Sciatic nerve (tissue), 2 donors: Measurements from ENCODE around the gene LY6G6C. TPM values are rescaled to one million over a fixed set of nuclear protein-coding genes. Genes with fewer than 3 reads are reported as not detected.

Source experiments
- ATAC-seq: fragments of 200-7000 bp; cut with Tn5 transposase; one replicate; pipeline ENCODE4 v1.9.1; 2020; ENCODE audit warnings: mild to moderate bottlenecking, moderate library complexity
- DNase-seq: peaks from one replicate; pipeline ENCODE4 v3.0.0-alpha.2; 2020; ENCODE audit warnings: low spot score
- intact Hi-C: fragments of 100-400 bp; cut with DNase I; formaldehyde crosslinking; loops from one replicate; pipeline ENCODE4 v1.14.2; 2022
- total RNA-seq: library from RNA; stranded (reverse); fragmentation: NEBNext Ultra II Directional; extraction: Animal tissue kit (Norgen Biotek cat#: 25700); gene quantifications from one replicate; pipeline ENCODE4 v1.2.1, GENCODE V29; 2021
- donor health status: DM: no; HTN: no; CAD: no.
- donor health status: DM: no; HTN: no; CAD: no.

Gene LY6G6C
- total RNA-seq, 1 donor from 2014 or later: 0.71 TPM

DNA sequence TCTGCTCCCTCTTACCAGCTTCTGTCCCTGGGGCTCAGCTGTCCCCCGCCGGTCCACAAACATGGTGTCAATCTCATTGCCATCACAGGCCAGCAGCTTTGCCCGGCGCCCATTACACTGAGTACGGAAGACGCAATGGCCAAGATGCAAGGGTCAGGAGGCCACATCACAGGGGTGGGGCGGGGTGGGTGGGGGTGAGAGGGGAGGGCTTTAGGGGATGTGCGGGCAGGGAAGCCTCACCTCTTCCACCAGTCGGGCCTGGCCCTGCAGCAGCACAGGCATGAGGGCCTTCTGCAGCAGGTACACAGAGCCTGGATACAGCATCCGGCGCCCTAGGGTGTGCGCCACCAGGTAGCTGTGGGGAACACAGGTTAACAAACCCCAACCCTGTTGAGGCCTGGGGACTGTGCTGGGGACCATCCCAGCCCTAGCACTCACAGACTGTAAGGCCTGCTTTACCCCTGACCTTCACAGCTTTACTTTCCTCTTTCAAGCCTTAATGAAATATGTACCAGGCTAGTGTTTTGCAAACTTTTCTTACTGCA lies 29.9 kb downstream of the LY6G6C start:
- intact Hi-C loops: no loop called here
- DNase-seq: no peak

DNA sequence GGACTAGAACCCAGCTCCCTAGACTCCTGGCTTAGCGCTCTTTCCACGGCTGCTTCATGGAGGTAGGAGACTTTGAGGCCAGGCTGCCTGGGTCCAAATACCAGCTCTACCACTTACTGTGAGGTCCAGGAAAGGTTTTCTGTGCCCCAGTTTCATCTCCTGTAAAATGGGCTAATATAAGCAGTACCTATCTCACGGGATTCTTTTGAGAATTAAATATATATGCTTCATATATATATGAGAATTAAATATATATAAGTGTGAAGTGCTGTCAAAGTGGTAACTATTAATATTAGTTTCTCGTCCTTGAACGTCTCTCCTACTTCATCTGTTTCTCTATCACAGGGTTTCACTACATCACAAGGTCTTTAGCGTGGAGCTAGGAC lies 30.5 kb downstream of the LY6G6C start:
- DNase-seq (no peak), ATAC-seq (no peak)
- intact Hi-C loops: no loop called here

More for the DNA sequence above, 29.9 kb downstream of the LY6G6C start:
- no peak for ATAC-seq

DNA sequence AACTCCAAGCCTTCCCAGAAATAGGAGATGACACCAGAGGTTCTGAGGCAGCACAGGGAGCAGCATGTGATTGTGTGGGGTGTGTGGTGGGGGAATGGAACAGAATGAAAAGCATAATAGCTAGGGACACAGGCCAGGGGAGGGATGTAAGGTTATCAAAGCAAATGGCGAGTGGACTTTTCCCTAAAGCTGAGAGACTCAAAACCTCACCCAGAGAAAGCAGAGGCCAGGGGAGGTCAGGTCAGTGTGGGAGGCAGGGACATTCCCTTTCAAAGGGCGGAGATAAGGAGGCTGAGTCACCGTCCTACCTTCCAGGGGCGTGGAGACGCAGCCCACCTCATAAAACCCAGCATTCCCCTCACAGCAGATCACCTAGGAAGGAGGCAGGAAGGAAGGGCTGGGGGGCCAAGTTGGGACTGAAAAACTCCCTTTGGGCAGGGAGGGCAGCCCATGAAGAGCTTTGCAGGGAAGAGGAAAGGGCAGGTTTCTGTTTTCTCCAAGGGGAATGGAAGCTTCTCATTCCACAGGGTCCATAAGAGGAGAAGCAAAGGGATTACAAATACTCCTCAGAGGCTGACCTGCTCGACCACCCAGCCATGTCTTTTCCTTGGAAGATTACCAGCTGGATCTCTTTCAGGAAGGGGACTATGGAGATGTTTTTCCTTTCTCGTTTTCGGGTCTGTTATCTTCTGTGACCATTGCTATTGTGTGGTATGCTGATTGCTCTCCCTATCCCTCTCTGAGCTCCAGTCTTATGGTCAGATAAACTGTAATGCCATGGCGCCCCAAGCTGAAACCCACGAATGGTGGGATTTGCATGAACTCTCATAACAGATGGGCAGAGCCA lies 31.1 kb downstream of the LY6G6C start:
- DNase-seq (no peak), ATAC-seq (no peak)
- intact Hi-C loops: no loop called here

DNA sequence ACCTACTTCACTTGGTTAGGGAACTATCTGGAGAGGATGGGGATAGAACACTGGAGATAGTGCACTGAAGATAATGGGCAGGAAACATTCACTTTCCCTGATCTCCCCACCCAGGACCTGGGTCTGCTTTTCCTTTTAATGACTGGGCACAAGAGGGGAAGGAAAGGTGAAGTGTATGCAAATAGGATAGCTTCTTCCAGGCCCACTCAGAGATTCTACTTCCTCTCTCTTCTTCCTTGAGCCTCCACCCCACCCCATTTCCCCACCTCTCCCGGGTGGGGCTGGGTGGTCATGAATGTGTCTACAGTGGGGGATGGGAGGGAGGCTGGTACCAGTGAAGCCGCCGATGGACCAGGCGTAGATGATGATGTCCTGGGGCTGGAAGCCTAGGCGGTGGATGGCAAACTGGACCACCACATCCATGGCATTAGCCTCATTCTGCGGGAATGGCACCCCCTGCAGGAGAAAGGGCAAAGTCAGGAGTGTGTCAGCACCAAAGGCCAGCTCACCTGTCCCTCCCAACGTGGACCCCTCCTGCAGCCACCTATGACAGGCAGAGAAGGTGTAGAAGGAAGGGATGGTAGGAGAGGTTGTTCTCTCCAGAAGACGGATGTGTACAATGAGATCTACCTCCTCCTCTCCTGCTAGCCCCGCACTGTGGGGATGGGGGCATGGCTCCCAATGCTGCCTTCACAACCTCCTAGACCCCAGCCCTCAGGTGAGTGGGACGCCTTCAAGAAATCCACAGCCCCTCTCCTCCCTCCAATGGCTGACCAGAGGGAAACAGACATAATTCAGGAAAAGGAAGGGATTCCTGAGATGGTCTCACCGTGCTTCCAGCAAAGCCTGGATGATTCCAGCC lies 32.1 kb downstream of the LY6G6C start:
- intact Hi-C loops: loop anchor here (10.0 kb wide), 1 partner anchor 145 kb away; no protein-coding TSS in a partner anchor
- no peak for DNase-seq
- no peak for ATAC-seq

- DNase-seq (no peak), ATAC-seq (no peak)
- intact Hi-C loops: loop anchor here (10.0 kb wide), 1 partner anchor 147 kb away; no protein-coding TSS in a partner anchor
Measured at GRCh38 chr6:31687860-31688693, 33.5 kb downstream of the LY6G6C start.

DNA sequence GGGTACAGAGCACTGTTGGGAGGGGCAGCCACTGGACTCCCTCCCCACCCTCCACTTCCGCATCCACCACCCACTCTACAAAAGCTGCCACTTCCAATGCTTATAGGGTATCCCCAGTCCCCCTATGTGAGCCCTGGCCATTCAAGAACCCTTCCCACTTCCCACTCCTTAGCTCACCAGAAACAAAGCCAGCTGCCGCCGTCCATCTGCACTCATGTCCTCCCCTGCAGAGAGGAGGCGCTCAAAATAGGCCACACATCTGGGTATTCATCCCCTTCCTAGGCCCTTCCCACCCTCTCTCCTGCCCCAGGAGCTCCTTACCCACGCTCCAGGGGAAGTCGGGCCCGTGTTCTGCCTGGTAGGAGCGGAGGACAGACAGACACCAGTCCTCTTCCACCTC lies 34.2 kb downstream of the LY6G6C start:
- no peak for DNase-seq
- intact Hi-C loops: loop anchor here (10.0 kb wide), 1 partner anchor 147 kb away; no protein-coding TSS in a partner anchor
- no peak for ATAC-seq

DNA sequence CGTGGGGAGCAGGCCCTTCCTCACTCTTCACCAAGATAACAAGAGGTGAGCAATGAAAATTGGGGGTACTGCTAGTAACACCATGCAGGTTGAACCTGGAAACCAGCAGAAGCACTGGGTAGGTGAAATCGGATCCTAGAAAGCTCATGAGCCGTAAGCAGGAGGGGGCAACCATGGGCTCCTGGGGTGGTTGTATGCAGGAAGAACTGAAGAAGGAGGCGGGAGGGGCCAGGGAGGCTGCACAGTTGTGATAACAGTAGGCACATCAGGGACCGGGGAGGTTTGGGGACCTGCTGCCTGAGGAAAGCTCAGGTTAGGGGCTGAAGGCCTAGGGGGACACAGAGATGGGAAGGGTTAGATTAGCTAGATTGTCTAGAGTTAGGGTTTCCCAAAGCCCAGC lies 35.1 kb downstream of the LY6G6C start:
- DNase-seq (no peak), ATAC-seq (no peak)
- intact Hi-C loops: loop anchor here (10.0 kb wide), 1 partner anchor 148 kb away; no protein-coding TSS in a partner anchor

DNA sequence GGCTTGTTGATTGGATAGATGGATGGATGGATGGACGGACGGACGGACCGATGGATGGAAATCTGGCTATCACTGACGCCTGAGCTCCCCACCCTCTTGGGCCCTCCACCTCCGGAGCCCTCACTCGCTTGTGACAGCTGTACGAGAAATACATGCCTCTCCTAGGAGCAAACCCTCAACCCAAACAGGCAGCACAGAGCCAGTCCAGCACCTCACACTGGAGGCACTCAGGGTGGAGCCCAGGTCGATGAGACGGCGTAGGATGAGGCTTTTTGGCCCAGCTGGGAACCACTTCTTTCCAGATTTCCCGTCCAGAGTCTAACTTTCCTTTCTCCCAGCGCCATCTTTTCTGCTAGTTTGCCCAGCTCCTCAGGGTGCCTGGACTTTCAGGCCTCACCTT lies 38.0 kb downstream of the LY6G6C start:
- intact Hi-C loops: loop anchor here (10.0 kb wide), 1 partner anchor 151 kb away; no protein-coding TSS in a partner anchor
- ATAC-seq (peak; percentile 18), DNase-seq (no peak)

- DNase-seq (no peak), ATAC-seq (peak; percentile 48)
- intact Hi-C loops: loop anchor here (10.0 kb wide), 1 partner anchor 154 kb away; no protein-coding TSS in a partner anchor
Measured at GRCh38 chr6:31681135-31681671, 40.3 kb downstream of the LY6G6C start.

- intact Hi-C loops: loop anchor here (10.0 kb wide), 1 partner anchor 154 kb away; no protein-coding TSS in a partner anchor
- peak; percentile 84 for ATAC-seq
- DNase-seq: peak; percentile 90
Measured at GRCh38 chr6:31680226-31681134, 41.1 kb downstream of the LY6G6C start, which contains the start of gene LY6G5C. LY6G5C (minus strand) TSS chr6:31681067; CDS start chr6:31680373, 694 bp downstream.

DNA sequence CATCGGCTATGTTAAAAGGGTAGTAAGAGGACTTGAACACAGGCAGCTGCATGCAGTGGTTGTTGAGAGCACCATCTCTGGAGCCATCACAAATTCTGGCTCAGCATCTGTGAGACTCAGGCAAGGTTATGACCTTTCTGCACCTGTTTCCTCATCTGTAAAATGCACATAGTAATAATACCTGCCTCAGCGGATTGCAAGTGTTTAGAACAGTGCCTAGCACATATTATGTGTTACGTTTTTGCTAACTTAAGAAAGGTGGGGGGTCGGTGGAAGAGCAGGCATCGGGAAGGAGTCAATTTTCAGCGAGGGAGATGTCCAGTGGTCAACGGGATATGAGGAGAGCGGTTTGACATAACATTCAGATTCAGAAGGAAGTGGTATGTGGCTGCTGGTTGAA lies 43.6 kb downstream of the LY6G6C start:
- DNase-seq (no peak), ATAC-seq (no peak)
- intact Hi-C loops: no loop called here

- DNase-seq: no peak
- intact Hi-C loops: no loop called here
- no peak for ATAC-seq
Measured at GRCh38 chr6:31676904-31677303, 44.6 kb downstream of the LY6G6C start.

GRCh38 chr6:31676322-31676903 lies 45.1 kb downstream of the LY6G6C start:
- intact Hi-C loops: no loop called here
- no peak for DNase-seq
- ATAC-seq: no peak

- intact Hi-C loops: no loop called here
- DNase-seq (no peak), ATAC-seq (no peak)
Measured at GRCh38 chr6:31669676-31670075, 51.9 kb downstream of the LY6G6C start, which contains the start of gene LY6G5B. LY6G5B (plus strand) TSS chr6:31669976; CDS start chr6:31670951, 975 bp downstream.
